ENCODE data around the gene MOV10L1. TPM values are rescaled to one million over a fixed set of nuclear protein-coding genes. Genes with fewer than 3 reads are reported as not detected.

MOV10L1 gene
- total RNA-seq, 6 experiments from 2014 or later, result 0.21 to 0.31 (median 0.24) TPM; not detected in 2

DNA sequence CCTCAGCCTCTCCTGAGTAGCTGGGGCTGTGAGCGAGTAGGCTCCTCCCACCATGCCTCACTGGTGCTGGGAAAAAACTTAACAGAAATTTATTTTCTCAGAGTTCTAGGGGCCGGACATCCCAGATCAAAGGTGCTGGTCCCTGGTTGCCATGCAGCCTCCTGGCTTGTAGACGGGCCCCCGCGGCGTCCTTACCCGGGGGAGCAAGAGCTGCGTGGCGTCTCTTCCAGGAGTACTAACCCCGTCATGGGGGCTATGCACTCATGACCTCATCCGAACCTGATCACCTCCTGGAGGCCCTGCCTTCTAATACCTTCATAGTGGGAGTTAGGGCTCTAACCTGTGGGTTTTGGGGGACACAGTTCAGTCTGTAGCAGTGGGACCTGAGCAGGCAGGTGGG is 98.5 kb downstream of the MOV10L1 start:
- Histone ChIP-seq H3K36me3 (no peaks in the 10 kb centered on the region), H3K27ac (no peak overlapping the region), H3K4me3 (no peak overlapping the region), H3K27me3 (no peaks in the 10 kb centered on the region), H3K4me1 (peaks cover 0 to 44% (median 11%) of the 10 kb centered on the region in 4 donors), H3K9me3 (no peaks in the 10 kb centered on the region)
- TF ChIP-seq, protein P1, sequence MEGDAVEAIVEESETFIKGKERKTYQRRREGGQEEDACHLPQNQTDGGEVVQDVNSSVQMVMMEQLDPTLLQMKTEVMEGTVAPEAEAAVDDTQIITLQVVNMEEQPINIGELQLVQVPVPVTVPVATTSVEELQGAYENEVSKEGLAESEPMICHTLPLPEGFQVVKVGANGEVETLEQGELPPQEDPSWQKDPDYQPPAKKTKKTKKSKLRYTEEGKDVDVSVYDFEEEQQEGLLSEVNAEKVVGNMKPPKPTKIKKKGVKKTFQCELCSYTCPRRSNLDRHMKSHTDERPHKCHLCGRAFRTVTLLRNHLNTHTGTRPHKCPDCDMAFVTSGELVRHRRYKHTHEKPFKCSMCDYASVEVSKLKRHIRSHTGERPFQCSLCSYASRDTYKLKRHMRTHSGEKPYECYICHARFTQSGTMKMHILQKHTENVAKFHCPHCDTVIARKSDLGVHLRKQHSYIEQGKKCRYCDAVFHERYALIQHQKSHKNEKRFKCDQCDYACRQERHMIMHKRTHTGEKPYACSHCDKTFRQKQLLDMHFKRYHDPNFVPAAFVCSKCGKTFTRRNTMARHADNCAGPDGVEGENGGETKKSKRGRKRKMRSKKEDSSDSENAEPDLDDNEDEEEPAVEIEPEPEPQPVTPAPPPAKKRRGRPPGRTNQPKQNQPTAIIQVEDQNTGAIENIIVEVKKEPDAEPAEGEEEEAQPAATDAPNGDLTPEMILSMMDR (IDR thresholded peaks at IDR 0.05), result no peak
- no peak for TF ChIP-seq POLR2A (IDR thresholded peaks at IDR 0.05)
- intact Hi-C loops (cut with DNase I), result no loop called here
- ATAC-seq (no peak), DNase-seq (peak in 2 of 3 donors; percentile 22 to 55)
- WGBS (ENCODE audit: insufficient coverage, low coverage, low lambda C conversion rate, missing lambda C conversion rate), result 97% methylated on average over 11 of the region's 11 CpGs

DNA sequence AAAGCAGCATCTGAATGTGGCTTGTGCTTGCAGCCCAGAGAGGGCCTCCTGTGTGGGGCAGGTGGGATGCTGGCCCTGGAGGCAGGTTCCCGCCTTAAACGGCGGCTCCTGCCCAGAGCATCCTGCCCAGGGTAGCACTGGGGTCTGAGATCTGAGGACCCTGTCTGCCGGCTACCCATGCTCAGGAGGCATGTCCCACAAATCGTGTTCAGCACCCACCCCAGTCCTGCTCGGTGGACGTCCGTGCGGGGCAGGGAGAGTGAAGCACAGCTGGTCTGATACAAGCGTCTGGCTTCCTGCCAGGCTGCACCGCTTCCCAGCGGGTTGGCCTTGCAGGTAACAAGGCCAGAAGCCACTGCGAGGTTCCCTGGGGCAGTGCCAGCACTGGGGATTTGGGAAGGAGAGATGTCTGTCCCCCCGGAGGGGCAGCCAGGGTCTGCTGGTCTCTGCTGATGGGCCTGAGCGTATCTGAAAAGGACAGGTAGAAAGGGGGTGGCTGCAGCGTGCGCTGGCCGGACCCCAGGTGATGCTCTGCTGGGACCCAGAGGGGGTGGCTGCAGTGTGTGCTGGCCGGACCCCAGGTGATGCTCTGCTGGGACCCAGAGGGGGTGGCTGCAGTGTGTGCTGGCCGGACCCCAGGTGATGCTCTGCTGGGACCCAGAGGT is 99.5 kb downstream of the MOV10L1 start:
- intact Hi-C loops (cut with DNase I), result no loop called here
- H3K27ac ChIP-seq, result peak overlapping the region in 2 of 3 donors; percentile 59 to 77
- TF ChIP-seq, protein P1 (IDR thresholded peaks at IDR 0.05), result no peak
- no peak for TF ChIP-seq POLR2A (IDR thresholded peaks at IDR 0.05)
- no peaks in the 10 kb centered on the region for H3K36me3 ChIP-seq
- WGBS (ENCODE audit: insufficient coverage, low coverage, low lambda C conversion rate, missing lambda C conversion rate), result 18% methylated on average over 4 of the region's 20 CpGs
- H3K4me1 ChIP-seq, result peaks cover 0 to 40% (median 8%) of the 10 kb centered on the region in 4 donors
- ATAC-seq (no peak), DNase-seq (peak in 1 of 3 donors; percentile 63)
- no peaks in the 10 kb centered on the region for H3K9me3 ChIP-seq
- H3K27me3 ChIP-seq, result no peaks in the 10 kb centered on the region
- H3K4me3 ChIP-seq, result no peak overlapping the region

DNA sequence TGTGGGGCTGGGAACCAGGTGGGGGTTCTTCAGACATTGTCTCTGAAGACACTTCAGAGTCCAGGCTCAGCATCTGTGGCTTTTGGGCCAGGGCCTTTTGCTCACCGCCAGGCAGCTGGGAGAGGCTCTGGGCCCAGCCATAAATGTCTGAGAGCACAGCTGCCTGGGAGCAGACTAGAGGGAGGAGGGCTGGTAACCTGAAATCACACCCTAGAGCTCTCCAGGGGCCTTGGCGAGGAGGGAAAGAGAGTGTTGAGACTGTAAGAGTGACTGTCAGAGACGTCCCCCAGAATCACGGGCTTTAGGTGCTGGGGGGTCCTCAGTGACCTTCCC is 100.0 kb downstream of the MOV10L1 start:
- Histone ChIP-seq H3K27me3 (no peaks in the 10 kb centered on the region), H3K36me3 (no peaks in the 10 kb centered on the region), H3K4me1 (peaks cover 0 to 41% (median 9%) of the 10 kb centered on the region in 4 donors), H3K4me3 (peak overlapping the region; percentile 27 to 56 (median 46)), H3K9me3 (no peaks in the 10 kb centered on the region), H3K27ac (peak overlapping the region; percentile 59 to 78 (median 77))
- DNase-seq (no peak), ATAC-seq (no peak)
- TF ChIP-seq POLR2A (IDR thresholded peaks at IDR 0.05), result no peak
- TF ChIP-seq, protein P1 (IDR thresholded peaks at IDR 0.05), result no peak
- whole genome bisulfite sequencing (ENCODE audit: insufficient coverage, low coverage, low lambda C conversion rate, missing lambda C conversion rate), result no CpG with 5 or more reads among the region's 4 CpGs
- intact Hi-C loops (cut with DNase I), result no loop called here

DNA sequence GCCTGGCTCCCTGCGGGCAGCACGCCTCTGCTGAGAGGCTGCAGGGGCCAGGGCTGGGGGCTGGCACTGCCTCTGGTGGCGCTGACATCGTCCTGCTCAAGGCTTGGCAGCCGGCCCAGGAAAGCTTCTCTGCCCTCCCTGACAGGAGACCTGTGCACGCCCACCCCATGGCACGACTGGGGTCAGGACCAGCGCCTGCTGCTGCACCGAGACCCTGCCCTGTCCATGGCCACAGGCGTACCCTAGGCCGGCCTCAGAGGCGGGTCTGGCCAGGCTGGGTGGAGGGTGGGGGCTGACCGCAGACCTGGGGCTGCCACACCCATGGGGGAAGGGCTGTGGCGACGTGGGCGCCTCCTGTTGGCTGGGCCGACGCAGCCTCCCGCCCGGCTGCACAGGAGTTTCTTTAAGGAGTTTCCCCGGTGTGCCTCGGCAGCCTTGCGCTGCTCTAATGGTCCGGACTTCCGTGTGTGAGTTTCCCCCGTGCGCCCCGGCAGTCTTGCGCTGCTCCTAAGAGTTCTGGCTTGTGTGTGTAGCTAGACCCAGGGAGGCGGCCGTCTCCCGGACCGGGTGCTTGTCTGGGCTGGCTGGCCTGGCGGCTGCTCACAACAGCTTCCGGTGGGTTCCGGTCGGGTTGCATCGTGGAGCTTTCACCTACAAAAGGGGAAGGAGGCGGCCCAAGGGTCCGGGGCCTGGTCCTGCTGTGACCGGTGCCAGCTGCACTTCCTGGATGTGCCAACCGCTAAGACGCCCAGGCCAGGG is 100.6 kb downstream of the MOV10L1 start:
- H3K9me3 ChIP-seq, result no peaks in the 10 kb centered on the region
- peak overlapping the region; percentile 27 to 56 (median 46) for H3K4me3 ChIP-seq
- TF ChIP-seq, protein P1 (IDR thresholded peaks at IDR 0.05), result peak; percentile 13 to 59 (median 40)
- TF ChIP-seq POLR2A (IDR thresholded peaks at IDR 0.05), result peak; percentile 38
- peaks cover 0 to 43% (median 11%) of the 10 kb centered on the region in 4 donors for H3K4me1 ChIP-seq
- intact Hi-C loops (cut with DNase I), result no loop called here
- H3K36me3 ChIP-seq, result no peaks in the 10 kb centered on the region
- ATAC-seq, result peak; percentile 46 to 64 (median 54)
- DNase-seq, result peak; percentile 80 to 89 (median 80)
- no peaks in the 10 kb centered on the region for H3K27me3 ChIP-seq
- H3K27ac ChIP-seq, result peak overlapping the region; percentile 59 to 78 (median 77)
- WGBS (ENCODE audit: insufficient coverage, low coverage, low lambda C conversion rate, missing lambda C conversion rate), result 0% methylated on average over 5 of the region's 43 CpGs
